Activated CD4-positive, CD25-positive, alpha-beta regulatory T cell (primary cell): ENCODE data around the gene TTLL8.

ENCODE experiments used
- DNase-seq, 4 experiments: peaks; one replicate each; lab custom pipeline; 2025; lab: John Stamatoyannopoulos, UW

The TTLL8 gene

DNA sequence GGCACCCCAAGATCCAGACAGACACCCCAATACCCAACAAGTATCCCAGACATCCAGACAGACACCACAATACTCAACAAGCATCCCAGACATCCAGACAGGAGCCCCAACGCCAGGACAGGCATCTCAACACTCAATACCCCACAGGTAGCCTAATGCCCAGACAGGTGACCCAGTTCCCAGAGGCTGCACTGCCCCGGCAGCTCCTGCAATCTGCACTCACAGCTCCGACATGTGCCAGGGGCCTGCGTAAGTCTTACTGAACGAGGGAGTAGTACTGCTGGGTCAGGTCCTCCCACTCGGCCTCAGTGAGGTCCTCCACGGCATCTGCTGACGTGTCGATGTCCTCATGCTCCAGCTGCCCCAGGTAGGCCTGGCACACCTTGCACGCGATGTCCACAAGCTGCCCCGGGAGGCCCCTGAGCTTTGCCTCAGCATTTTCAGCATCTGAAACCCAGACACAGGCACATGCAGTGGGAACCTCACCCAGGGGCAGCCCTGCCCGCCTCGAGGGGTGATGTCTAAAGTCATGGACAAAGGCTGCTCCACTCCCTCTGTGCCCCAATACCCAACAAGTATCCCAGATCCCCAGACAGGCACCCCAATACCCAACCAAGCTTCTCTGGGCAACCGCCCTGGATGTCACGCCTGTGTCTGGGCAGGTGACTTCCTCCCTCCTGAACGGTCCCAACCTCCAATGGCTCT is 16.6 kb downstream of the TTLL8 start:
- no peak for DNase-seq

DNA sequence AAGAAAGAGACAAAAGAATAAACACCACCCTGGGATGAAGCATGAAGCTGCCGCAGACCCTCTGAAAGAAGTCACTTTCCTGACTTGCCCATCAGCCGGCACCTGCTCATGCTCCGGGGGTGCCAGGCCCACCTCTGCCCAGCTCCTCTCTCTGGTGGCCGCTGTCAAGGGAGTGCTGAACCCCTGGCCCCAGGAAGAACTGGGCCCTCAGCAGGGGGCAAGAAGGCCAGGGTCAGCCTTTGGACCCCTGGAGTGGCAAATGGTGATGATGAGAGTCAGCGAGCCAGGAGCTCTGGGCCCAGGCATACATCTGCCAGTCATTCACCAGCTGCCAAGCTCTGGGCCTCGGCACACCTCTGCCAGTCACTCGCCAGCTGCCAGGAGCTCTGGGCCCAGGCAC is 17.4 kb downstream of the TTLL8 start:
- no peak for DNase-seq

- no peak for DNase-seq
Measured at GRCh38 chr22:50039669-50040443, 18.2 kb downstream of the TTLL8 start.

DNA sequence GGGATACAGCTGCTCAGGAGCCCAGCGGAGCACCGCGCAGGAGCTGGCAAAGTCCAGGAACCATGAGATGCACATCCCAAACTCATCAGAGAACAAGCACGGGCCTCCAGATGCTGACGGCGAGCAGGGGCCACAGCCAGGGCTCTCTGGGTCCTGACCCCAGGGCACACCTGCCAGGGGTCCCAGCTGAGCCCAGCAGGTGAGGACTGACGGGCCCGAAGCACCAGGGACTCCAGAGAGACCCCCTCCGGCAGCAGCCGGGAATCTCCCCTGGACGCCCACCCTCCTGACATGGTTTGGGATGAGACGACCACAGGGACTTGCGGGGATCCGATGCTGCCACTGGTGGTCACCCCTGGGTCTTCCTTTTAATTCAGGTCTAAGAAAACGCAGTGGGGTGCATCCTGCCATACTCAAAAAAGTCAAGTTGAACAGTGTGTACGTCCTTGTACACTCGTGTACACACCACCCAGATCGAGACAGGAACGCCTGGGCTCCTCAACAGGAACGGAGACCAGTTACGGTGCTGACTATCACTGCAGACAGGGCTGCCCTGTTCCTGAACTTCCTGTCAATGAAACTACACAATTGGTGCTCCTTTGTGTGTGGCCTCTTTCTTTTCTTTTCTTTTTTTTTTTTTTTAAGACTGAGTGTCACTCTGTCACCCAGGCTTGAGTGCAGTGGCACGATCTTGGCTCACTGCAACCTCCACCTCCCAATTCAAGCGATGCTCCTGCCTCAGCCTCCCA is 21.9 kb downstream of the TTLL8 start:
- DNase-seq = no peak

DNA sequence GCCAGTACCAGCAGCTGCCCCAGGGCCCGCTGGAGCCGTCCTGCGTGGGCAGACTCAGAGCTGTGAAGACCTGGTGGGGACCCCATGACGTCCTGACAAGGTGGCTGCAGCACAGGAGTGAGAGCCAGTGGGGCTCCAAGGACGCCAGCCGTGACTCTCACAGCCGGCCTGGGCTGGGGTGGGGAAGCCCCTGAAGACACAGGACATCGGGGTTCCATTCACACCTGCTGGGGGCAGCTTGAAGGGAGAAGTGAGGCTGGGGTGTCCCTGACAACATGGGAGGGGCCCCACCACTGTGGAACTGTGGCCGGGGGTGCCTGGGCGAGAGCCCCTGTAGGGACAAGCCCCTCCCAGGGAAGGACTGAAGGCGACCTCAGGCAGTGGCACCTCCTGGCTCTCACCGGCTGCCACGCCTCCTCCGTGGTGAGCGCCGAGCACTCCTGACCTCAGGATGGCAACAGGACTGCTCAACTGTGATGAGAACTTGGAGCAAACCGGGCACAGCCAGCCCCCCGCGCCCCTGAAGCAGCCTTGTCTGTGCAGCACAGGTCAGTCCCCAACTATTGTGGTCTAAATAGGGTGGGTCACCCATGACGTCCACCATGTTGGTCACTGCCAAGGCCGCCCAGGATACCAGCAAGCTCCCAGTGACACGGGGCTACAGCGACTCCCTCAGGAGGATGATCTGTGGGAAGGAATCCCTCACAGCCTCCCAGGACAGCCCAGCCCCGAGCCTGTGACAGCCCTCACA is 22.8 kb downstream of the TTLL8 start:
- no peak for DNase-seq

GRCh38 chr22:50034126-50035081 is 23.7 kb downstream of the TTLL8 start:
- no peak for DNase-seq

DNA sequence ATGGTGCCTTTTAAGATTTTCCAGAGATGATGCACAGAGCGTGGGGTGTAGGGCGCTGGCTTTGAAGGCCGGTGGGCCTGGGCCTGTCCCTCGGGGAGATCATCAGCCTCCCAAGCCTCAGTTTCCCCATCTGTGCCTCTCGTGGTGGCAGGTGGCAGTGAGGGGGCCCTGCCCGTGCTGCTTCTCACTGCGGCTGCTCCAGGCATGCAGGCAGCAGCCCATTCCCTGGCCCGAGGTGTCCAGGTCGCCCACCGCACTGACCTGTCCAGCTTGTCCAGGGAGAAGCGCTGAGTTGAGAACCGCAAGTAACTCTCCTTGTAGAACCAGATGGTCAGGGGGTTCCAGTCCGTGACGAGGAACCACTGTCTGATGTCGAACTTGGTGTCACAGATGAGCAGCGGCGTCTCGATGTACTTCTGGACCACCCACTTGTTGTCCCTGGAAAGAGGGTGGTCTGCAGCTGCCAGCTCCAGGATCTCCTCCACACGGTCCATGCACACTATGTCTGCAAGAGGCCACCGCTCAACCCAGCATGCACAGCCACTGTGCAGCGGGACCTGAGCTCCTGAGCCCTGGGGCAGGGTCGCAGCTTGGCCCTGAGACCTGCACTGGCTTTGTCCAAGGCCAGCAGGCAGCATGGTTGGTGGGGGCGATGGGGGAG is 25.0 kb downstream of the TTLL8 start:
- DNase-seq = no peak

GRCh38 chr22:50032109-50032871 is 25.8 kb downstream of the TTLL8 start:
- DNase-seq = no peak

GRCh38 chr22:50031189-50032091 is 26.7 kb downstream of the TTLL8 start:
- DNase-seq = no peak

DNA sequence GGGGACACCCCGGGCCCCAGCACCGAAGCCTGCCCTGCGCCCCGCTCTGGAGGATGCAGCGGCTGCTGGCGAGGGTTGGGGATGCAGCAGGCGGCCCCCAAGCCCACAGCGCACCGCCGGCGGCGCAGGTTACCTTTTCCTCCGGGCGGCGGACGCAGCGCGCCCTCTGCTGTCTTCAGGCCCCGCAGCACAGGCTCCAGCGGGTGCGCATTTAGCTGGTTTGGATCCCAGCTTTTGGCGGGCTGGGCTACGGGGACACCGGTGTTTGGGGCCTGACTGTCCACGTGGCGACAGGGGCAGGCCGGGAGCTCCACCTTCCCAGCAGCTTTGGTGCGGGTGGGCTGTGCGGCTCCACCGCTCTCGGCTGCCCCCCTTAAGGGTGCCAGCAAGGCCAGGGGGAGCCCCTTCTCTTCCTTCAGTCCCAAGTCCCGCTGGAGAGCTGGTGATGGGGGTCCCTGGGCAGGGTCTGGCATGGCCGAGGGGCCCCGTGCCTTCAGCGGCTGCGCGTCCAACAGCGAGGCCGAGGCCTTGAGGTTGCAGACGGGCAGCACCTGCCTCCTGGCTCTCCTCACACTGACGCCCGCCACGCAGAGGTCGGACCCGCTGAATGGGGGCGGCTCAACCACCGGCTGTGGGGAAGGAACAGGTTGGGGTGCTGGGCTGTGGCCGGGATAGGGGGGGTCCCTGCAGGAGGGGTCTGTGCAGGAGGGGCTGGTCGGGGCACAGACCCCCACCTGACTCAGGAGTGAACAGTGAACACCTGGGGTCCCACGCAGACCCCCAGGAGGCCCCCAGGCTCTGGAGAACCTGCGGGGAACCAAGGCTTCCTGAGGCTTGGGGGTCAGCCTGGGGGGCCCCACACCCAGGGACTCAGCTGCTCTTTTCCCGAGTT is 27.6 kb downstream of the TTLL8 start:
- peak; percentile 51 to 69 (median 63) for DNase-seq

GRCh38 chr22:50027639-50028537 is 30.2 kb downstream of the TTLL8 start:
- no peak for DNase-seq

GRCh38 chr22:50025993-50026392 is 32.1 kb downstream of the TTLL8 start:
- no peak for DNase-seq

GRCh38 chr22:50022171-50022819 is 35.8 kb downstream of the TTLL8 start:
- no peak for DNase-seq

GRCh38 chr22:50020606-50021005 is 37.5 kb downstream of the TTLL8 start:
- DNase-seq = no peak

GRCh38 chr22:50019316-50019715 is 38.8 kb downstream of the TTLL8 start:
- DNase-seq = no peak
